ENCODE data around the gene SPRR4. TPM values are rescaled to one million over a fixed set of nuclear protein-coding genes. Genes with fewer than 3 reads are reported as not detected.

SPRR4 gene
- total RNA-seq, 1 experiment from 2014 or later: not detected

- H3K27me3 ChIP-seq (replicated peaks; ENCODE audit: insufficient read depth, low read depth, low read length, poor library complexity): peaks cover 1% of the 10 kb centered on the region
- TF ChIP-seq CTCF (conservative IDR thresholded peaks at IDR 0.05; ENCODE audit: low read depth, low read length) (no peak), EZH2 (IDR thresholded peaks at IDR 0.05; ENCODE audit: borderline replicate concordance, low read depth, low read length, poor library complexity, severe bottlenecking) (no peak)
- no TSS peak for BruUV-seq (replicated peaks)
- intact Hi-C loops (cut with micrococcal nuclease; ENCODE audit: unreplicated experiment): no loop called here
- POLR2A ChIA-PET (ENCODE audit: low non-redundant PET): no interaction called here
- H3K9me3 ChIP-seq (ENCODE audit: low read depth, low read length, poor library complexity, severe bottlenecking): no peaks in the 10 kb centered on the region
- H3K4me1 ChIP-seq (ENCODE audit: insufficient read depth, low read length, poor library complexity, severe bottlenecking): no peaks in the 10 kb centered on the region
- H3K36me3 ChIP-seq (ENCODE audit: insufficient read depth, low read length, poor library complexity, severe bottlenecking): no peaks in the 10 kb centered on the region
- no peak overlapping the region for H3K27ac ChIP-seq (ENCODE audit: low read depth, low read length, poor library complexity, severe bottlenecking)
- DNase-seq (ENCODE audit: low spot score): no peak
- CTCF ChIA-PET: no interaction called here
- H3K4me3 ChIP-seq (ENCODE audit: low read depth, low read length, poor library complexity, severe bottlenecking): no peak overlapping the region
Observed at GRCh38 chr1:152972196-152972886, 1.9 kb downstream of the SPRR4 start.

DNA sequence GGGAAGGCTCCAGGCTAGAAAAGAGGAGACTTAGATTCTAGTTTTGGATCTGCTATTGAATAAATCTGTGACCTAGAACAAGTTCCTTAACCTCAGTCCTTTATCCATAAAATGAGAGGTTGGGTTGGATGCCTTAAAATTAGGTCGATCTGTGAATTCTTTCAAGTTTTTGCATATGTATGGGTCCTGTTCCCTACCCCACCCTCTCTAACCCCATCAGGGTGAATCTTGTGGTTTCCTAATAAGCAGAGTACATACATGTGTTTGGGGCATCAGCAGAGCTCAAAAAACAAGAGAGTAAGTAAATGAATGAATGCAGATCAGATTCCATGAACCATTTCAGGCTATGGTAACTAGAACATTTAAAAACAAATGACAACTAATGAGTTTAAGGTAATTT lies 6.2 kb downstream of the SPRR4 start:
- CTCF ChIA-PET: no interaction called here

DNA sequence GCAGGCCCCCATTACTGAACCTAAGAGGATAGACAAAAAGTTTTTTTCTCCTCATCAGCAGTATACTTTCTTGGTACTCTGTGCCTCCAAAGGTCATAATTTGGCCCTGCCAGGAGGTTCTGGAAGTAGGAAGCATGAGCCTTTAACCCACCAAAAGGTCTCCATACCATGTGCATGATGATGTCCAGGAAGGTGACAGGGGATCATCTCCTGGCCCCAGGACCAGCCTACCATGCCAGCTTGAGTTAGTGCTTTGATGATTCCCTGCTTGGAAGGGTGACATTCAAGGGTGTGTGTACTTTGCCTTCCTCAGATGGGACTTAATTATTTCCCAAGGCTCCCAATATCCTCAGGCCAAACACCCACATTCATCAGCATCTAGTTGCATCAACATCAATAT lies 7.2 kb downstream of the SPRR4 start:
- ChIA-PET POLR2A (ENCODE audit: low non-redundant PET) (no interaction called here), CTCF (interaction anchor here (0.6 kb wide), 1 partner anchor 315 kb away, joined by 5 read pairs; no protein-coding TSS in a partner anchor)
- Histone ChIP-seq H3K9me3 (ENCODE audit: low read depth, low read length, poor library complexity, severe bottlenecking) (no peaks in the 10 kb centered on the region), H3K36me3 (ENCODE audit: insufficient read depth, low read length, poor library complexity, severe bottlenecking) (no peaks in the 10 kb centered on the region), H3K4me1 (ENCODE audit: insufficient read depth, low read length, poor library complexity, severe bottlenecking) (no peaks in the 10 kb centered on the region), H3K27ac (ENCODE audit: low read depth, low read length, poor library complexity, severe bottlenecking) (no peak overlapping the region), H3K4me3 (ENCODE audit: low read depth, low read length, poor library complexity, severe bottlenecking) (no peak overlapping the region), H3K27me3 (replicated peaks; ENCODE audit: insufficient read depth, low read depth, low read length, poor library complexity) (no peaks in the 10 kb centered on the region)
- TF ChIP-seq EZH2 (IDR thresholded peaks at IDR 0.05; ENCODE audit: borderline replicate concordance, low read depth, low read length, poor library complexity, severe bottlenecking): no peak
- no peak for TF ChIP-seq CTCF (conservative IDR thresholded peaks at IDR 0.05; ENCODE audit: low read depth, low read length)
- intact Hi-C loops (cut with micrococcal nuclease; ENCODE audit: unreplicated experiment): no loop called here
- no TSS peak for BruUV-seq (replicated peaks)
- no peak for DNase-seq (ENCODE audit: low spot score)

More for the DNA sequence above, 6.2 kb downstream of the SPRR4 start:
- H3K36me3 ChIP-seq (ENCODE audit: insufficient read depth, low read length, poor library complexity, severe bottlenecking): no peaks in the 10 kb centered on the region
- intact Hi-C loops (cut with micrococcal nuclease; ENCODE audit: unreplicated experiment): no loop called here
- no TSS peak for BruUV-seq (replicated peaks)
- H3K27me3 ChIP-seq (replicated peaks; ENCODE audit: insufficient read depth, low read depth, low read length, poor library complexity): no peaks in the 10 kb centered on the region
- no peaks in the 10 kb centered on the region for H3K4me1 ChIP-seq (ENCODE audit: insufficient read depth, low read length, poor library complexity, severe bottlenecking)
- H3K4me3 ChIP-seq (ENCODE audit: low read depth, low read length, poor library complexity, severe bottlenecking): no peak overlapping the region
- no peak for TF ChIP-seq CTCF (conservative IDR thresholded peaks at IDR 0.05; ENCODE audit: low read depth, low read length)
- TF ChIP-seq EZH2 (IDR thresholded peaks at IDR 0.05; ENCODE audit: borderline replicate concordance, low read depth, low read length, poor library complexity, severe bottlenecking): no peak
- no peak for DNase-seq (ENCODE audit: low spot score)
- POLR2A ChIA-PET (ENCODE audit: low non-redundant PET): no interaction called here
- H3K9me3 ChIP-seq (ENCODE audit: low read depth, low read length, poor library complexity, severe bottlenecking): no peaks in the 10 kb centered on the region
- no peak overlapping the region for H3K27ac ChIP-seq (ENCODE audit: low read depth, low read length, poor library complexity, severe bottlenecking)

Measured in A673 (cell line).